ENCODE data around the gene TP53TG5. TPM values are rescaled to one million over a fixed set of nuclear protein-coding genes. Genes with fewer than 3 reads are reported as not detected.

Gene TP53TG5
- total RNA-seq, 6 experiments from 2014 or later, result not detected

GRCh38 chr20:45347297-45347935, 30.7 kb downstream of the TP53TG5 start:
- WGBS (ENCODE audit: insufficient coverage, low coverage, low lambda C conversion rate, missing lambda C conversion rate), result 5% methylated on average over 5 of the region's 10 CpGs
- H3K4me3 ChIP-seq, result peak overlapping the region; percentile 78 to 90 (median 84)
- peaks cover 0 to 16% (median 0%) of the 10 kb centered on the region in 4 donors for H3K4me1 ChIP-seq
- intact Hi-C loops (cut with DNase I), result no loop called here
- H3K27ac ChIP-seq, result peak overlapping the region; percentile 91 to 99 (median 97)
- no peaks in the 10 kb centered on the region for H3K36me3 ChIP-seq
- H3K27me3 ChIP-seq, result no peaks in the 10 kb centered on the region
- ATAC-seq (peak in 3 of 4 donors; percentile 8 to 22 (median 17)), DNase-seq (no peak)
- H3K9me3 ChIP-seq, result no peaks in the 10 kb centered on the region
- TF ChIP-seq CTCF (IDR thresholded peaks at IDR 0.05) (no peak), POLR2A (IDR thresholded peaks at IDR 0.05) (no peak)

- no peak for ATAC-seq
- peak overlapping the region; percentile 91 to 99 (median 97) for H3K27ac ChIP-seq
- TF ChIP-seq CTCF (IDR thresholded peaks at IDR 0.05), result no peak
- no peak for TF ChIP-seq POLR2A (IDR thresholded peaks at IDR 0.05)
Observed at GRCh38 chr20:45346851-45347250, 31.3 kb downstream of the TP53TG5 start.

GRCh38 chr20:45346291-45346718, 31.8 kb downstream of the TP53TG5 start:
- H3K9me3 ChIP-seq, result no peaks in the 10 kb centered on the region
- no peak for TF ChIP-seq POLR2A (IDR thresholded peaks at IDR 0.05)
- no peak for TF ChIP-seq CTCF (IDR thresholded peaks at IDR 0.05)
- peak overlapping the region; percentile 78 to 90 (median 84) for H3K4me3 ChIP-seq
- intact Hi-C loops (cut with DNase I), result no loop called here
- H3K27ac ChIP-seq, result peak overlapping the region; percentile 91 to 99 (median 97)
- WGBS (ENCODE audit: insufficient coverage, low coverage, low lambda C conversion rate, missing lambda C conversion rate), result 16% methylated on average over 3 of the region's 3 CpGs
- H3K36me3 ChIP-seq, result no peaks in the 10 kb centered on the region
- ATAC-seq (no peak), DNase-seq (no peak)
- peaks cover 0 to 25% (median 3%) of the 10 kb centered on the region in 4 donors for H3K4me1 ChIP-seq
- H3K27me3 ChIP-seq, result no peaks in the 10 kb centered on the region

More at GRCh38 chr20:45346851-45347250, 31.3 kb downstream of the TP53TG5 start:
- intact Hi-C loops (cut with DNase I), result no loop called here
- WGBS (ENCODE audit: insufficient coverage, low coverage, low lambda C conversion rate, missing lambda C conversion rate), result 23% methylated on average over 3 of the region's 5 CpGs
- Histone ChIP-seq H3K36me3 (no peaks in the 10 kb centered on the region), H3K9me3 (no peaks in the 10 kb centered on the region), H3K4me1 (peaks cover 0 to 19% (median 0%) of the 10 kb centered on the region in 4 donors), H3K4me3 (peak overlapping the region; percentile 78 to 90 (median 84)), H3K27me3 (no peaks in the 10 kb centered on the region)
- DNase-seq, result no peak

DNA sequence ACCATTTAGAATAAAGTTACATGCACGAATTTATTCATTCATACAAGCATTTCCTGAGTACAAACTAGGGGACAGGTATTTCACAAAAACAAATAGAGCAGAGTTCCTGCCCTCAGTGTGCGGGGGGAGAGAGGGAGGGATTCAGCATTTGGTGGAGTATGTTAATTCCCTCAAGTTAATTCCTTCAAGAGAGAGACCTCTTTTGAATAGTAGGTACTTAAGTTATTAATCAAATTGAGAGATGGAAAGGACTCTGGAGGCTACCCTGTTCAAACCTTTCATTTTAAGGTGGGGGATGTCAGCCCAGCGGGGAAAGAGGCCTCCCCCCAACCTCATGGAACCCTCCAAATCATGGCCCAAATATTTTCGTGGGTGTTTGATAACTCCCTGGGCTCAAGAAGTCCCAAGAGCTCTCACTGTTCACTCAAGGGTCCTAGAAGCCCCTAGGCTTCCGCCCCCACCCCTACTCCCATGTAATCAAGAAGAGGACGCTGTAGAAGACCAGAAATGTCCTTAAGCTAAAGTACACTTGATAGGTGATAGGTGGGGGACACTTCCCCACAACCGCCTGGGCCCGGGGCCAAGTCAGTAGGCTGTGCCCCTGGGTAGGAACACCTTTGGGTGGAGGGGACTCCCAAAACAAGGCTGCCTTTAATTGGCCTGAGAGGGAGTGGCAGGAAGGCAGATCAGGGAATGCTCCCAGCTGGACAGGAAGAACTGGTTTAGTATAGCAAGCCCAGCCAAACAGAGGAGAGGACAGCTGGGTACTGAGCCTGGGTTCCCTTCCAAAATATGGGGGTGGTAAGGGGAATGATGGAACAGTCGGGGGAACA, 32.8 kb downstream of the TP53TG5 start:
- peak; percentile 76 for TF ChIP-seq POLR2A (IDR thresholded peaks at IDR 0.05)
- TF ChIP-seq CTCF (IDR thresholded peaks at IDR 0.05), result no peak
- Histone ChIP-seq H3K4me3 (peak overlapping the region; percentile 78 to 90 (median 84)), H3K9me3 (no peaks in the 10 kb centered on the region), H3K36me3 (peaks cover 0 to 6% (median 0%) of the 10 kb centered on the region in 4 donors), H3K4me1 (peaks cover 0 to 34% (median 9%) of the 10 kb centered on the region in 4 donors), H3K27me3 (no peaks in the 10 kb centered on the region), H3K27ac (peak overlapping the region; percentile 91 to 99 (median 97))
- DNase-seq (peak in 1 of 3 donors; percentile 49), ATAC-seq (peak in 3 of 4 donors; percentile 2 to 3 (median 3))
- intact Hi-C loops (cut with DNase I), result no loop called here
- WGBS (ENCODE audit: insufficient coverage, low coverage, low lambda C conversion rate, missing lambda C conversion rate), result 16% methylated on average over 5 of the region's 9 CpGs

Data from right lobe of liver (tissue), 6 donors.